Measurements from ENCODE around the gene COL24A1.

GRCh38 chr1:86105533-86105866, 51.1 kb downstream of the COL24A1 start:
- TF ChIP-seq CTCF (IDR thresholded peaks at IDR 0.05) (no peak), POLR2AphosphoS5 (IDR thresholded peaks at IDR 0.05) (no peak), POLR2A (IDR thresholded peaks at IDR 0.05) (no peak), EP300 (IDR thresholded peaks at IDR 0.05) (no peak)
